IMR-90 (cell line): Measurements from ENCODE around the gene TIMM50. TPM values are rescaled to one million over a fixed set of nuclear protein-coding genes. Genes with fewer than 3 reads are reported as not detected.

Experiments
- ATAC-seq: fragments of 200-7000 bp; cut with Tn5 transposase; 2 replicates; pipeline ENCODE4 v1.9.1; 2020; ENCODE audit warnings: low read depth, mild to moderate bottlenecking, moderate library complexity
- BruUV-seq: library from RNA; stranded (reverse); fragments of 400-500 nt; replicated peaks from 2 replicates; lab custom pipeline; 2021; lab: Mats Ljungman, UMichigan
- CTCF ChIA-PET: fragments of 300-600 bp; formaldehyde crosslinking; extraction: SDS; loops from one replicate; lab custom pipeline; 2021; ENCODE audit warnings: antibody characterized with exemption; lab: Yijun Ruan, JAX
- POLR2A ChIA-PET: fragments of 300-600 bp; sonication (Branson Sonifier 250); formaldehyde crosslinking; loops from one replicate; lab custom pipeline; 2022; ENCODE audit warnings: antibody characterized with exemption; ENCODE audit not compliant: unreplicated experiment; lab: Charles Lee
- DNase-seq: peaks from one replicate; pipeline ENCODE4 v3.0.0; 2013
- H2AFZ ChIP-seq: replicated peaks from 2 replicates; pipeline ENCODE3; 2013; ENCODE audit warnings: low read length, mild to moderate bottlenecking; ENCODE audit not compliant: poor library complexity
- H2AK5ac ChIP-seq: 2 replicates; pipeline ENCODE4 v1.6.1; 2013; ENCODE audit warnings: low read depth, low read length, inconsistent platforms
- H2AK9ac ChIP-seq: replicated peaks from 2 replicates; pipeline ENCODE3; 2013; ENCODE audit warnings: mild to moderate bottlenecking, low read depth, low read length, moderate library complexity; ENCODE audit not compliant: poor library complexity
- H2BK120ac ChIP-seq: 2 replicates; pipeline ENCODE4 v1.6.1; 2013; ENCODE audit warnings: low read depth, low read length, inconsistent platforms
- H2BK15ac ChIP-seq: 3 replicates; pipeline ENCODE4 v1.6.1; 2013; ENCODE audit warnings: low read depth, low read length, inconsistent platforms
- H2BK20ac ChIP-seq: 2 replicates; pipeline ENCODE4 v1.6.1; 2013; ENCODE audit warnings: low read depth, mild to moderate bottlenecking, inconsistent platforms, low read length, moderate library complexity
- H2BK5ac ChIP-seq: 2 replicates; pipeline ENCODE4 v1.6.1; 2013; ENCODE audit warnings: mild to moderate bottlenecking, low read depth, low read length, inconsistent platforms; ENCODE audit not compliant: poor library complexity, severe bottlenecking
- H3K14ac ChIP-seq: replicated peaks from 2 replicates; pipeline ENCODE4 v1.6.1; 2013; ENCODE audit warnings: low read depth, low read length, inconsistent platforms
- H3K18ac ChIP-seq: 2 replicates; pipeline ENCODE4 v1.6.1; 2013; ENCODE audit warnings: low read depth, low read length, control low read depth
- H3K23ac ChIP-seq: 2 replicates; pipeline ENCODE4 v1.6.1; 2013; ENCODE audit warnings: low read depth, low read length, inconsistent platforms
- H3K27ac ChIP-seq: 2 replicates; pipeline ENCODE4 v1.5.1; 2013; ENCODE audit warnings: mild to moderate bottlenecking, control low read depth, low read length; ENCODE audit not compliant: insufficient read depth
- H3K27me3 ChIP-seq: 2 replicates; pipeline ENCODE4 v1.6.1; 2013; ENCODE audit warnings: low read length; ENCODE audit not compliant: control insufficient read depth, insufficient read depth
- H3K36me3 ChIP-seq: 2 replicates; pipeline ENCODE4 v1.6.1; 2013; ENCODE audit warnings: low read length, mixed read lengths; ENCODE audit not compliant: control insufficient read depth, insufficient read depth
- H3K4ac ChIP-seq: 2 replicates; pipeline ENCODE4 v1.6.1; 2013; ENCODE audit warnings: low read depth, low read length, inconsistent platforms
- H3K4me1 ChIP-seq: 2 replicates; pipeline ENCODE4 v1.6.1; 2013; ENCODE audit warnings: low read length, mixed read lengths; ENCODE audit not compliant: control insufficient read depth, insufficient read depth
- H3K4me2 ChIP-seq: 2 replicates; pipeline ENCODE4 v1.6.1; 2013; ENCODE audit warnings: low read depth, mild to moderate bottlenecking, control low read depth, low read length, moderate library complexity
- H3K4me3 ChIP-seq: 2 replicates; pipeline ENCODE4 v1.5.1; 2013; ENCODE audit warnings: low read depth, mild to moderate bottlenecking, control low read depth, low read length, moderate library complexity; ENCODE audit not compliant: insufficient read depth
- H3K56ac ChIP-seq: 2 replicates; pipeline ENCODE4 v1.6.1; 2013; ENCODE audit warnings: low read length, inconsistent platforms; ENCODE audit not compliant: insufficient read depth; ENCODE audit errors: extremely low read depth
- H3K79me1 ChIP-seq, 2 experiments: 2 replicates each; pipeline ENCODE4 v1.6.1; 2013; ENCODE audit warnings: low read length in 2 of 2, inconsistent platforms in 1 of 2, low read depth in 1 of 2
- H3K9ac ChIP-seq: 2 replicates; pipeline ENCODE4 v1.6.1; 2013; ENCODE audit warnings: low read depth, low read length, control low read depth
- H3K9me1 ChIP-seq: 2 replicates; pipeline ENCODE4 v1.6.1; 2013; ENCODE audit warnings: low read length, inconsistent platforms; ENCODE audit not compliant: insufficient read depth
- H3K9me3 ChIP-seq: 2 replicates; pipeline ENCODE4 v1.6.1; 2013; ENCODE audit warnings: low read length; ENCODE audit not compliant: control insufficient read depth, insufficient read depth
- H4K20me1 ChIP-seq: 2 replicates; pipeline ENCODE4 v1.6.1; 2013; ENCODE audit warnings: low read length, inconsistent platforms; ENCODE audit not compliant: insufficient read depth
- H4K5ac ChIP-seq: 2 replicates; pipeline ENCODE4 v1.6.1; 2013; ENCODE audit warnings: mild to moderate bottlenecking, low read depth, low read length, control low read depth
- H4K8ac ChIP-seq, 2 experiments: 2 replicates each; pipeline ENCODE4 v1.6.1; 2013; ENCODE audit warnings: low read depth in 2 of 2, low read length in 2 of 2, control low read depth in 1 of 2, inconsistent platforms in 1 of 2
- H4K91ac ChIP-seq: 2 replicates; pipeline ENCODE4 v1.6.1; 2013; ENCODE audit warnings: low read depth, low read length, inconsistent platforms; ENCODE audit not compliant: insufficient read depth
- BHLHE40 ChIP-seq: fragments of 150-350 bp; IDR thresholded peaks from 2 replicates; pipeline ENCODE4 v1.6.1; 2016; ENCODE audit warnings: mild to moderate bottlenecking, low read depth, low read length
- CEBPB ChIP-seq: IDR thresholded peaks from 2 replicates; pipeline ENCODE4 v1.6.1; 2012; ENCODE audit warnings: low read depth, low read length, improper control_type of control experiment
- CHD1 ChIP-seq: IDR thresholded peaks from 2 replicates; pipeline ENCODE4 v1.6.1; 2012; ENCODE audit warnings: low read depth, low read length, improper control_type of control experiment
- FOS ChIP-seq: fragments of 150-350 bp; IDR thresholded peaks from 2 replicates; pipeline ENCODE4 v1.6.1; 2016; ENCODE audit warnings: low read depth, low read length
- MAFK ChIP-seq: IDR thresholded peaks from 2 replicates; pipeline ENCODE4 v1.6.1; 2012; ENCODE audit warnings: low read depth, low read length, improper control_type of control experiment
- MAZ ChIP-seq: IDR thresholded peaks from 2 replicates; pipeline ENCODE4 v1.6.1; 2012; ENCODE audit warnings: low read depth, mild to moderate bottlenecking, low read length, improper control_type of control experiment, moderate library complexity, borderline replicate concordance
- MXI1 ChIP-seq: IDR thresholded peaks from 2 replicates; pipeline ENCODE4 v1.6.1; 2012; ENCODE audit warnings: low read depth, mild to moderate bottlenecking, low read length, moderate library complexity, borderline replicate concordance
- NFE2L2 ChIP-seq: fragments of 150-350 bp; IDR thresholded peaks from 2 replicates; pipeline ENCODE4 v1.6.1; 2016; ENCODE audit warnings: low read depth, mild to moderate bottlenecking, low read length
- POLR2A ChIP-seq: IDR thresholded peaks from 2 replicates; pipeline ENCODE4 v1.6.1; 2012; ENCODE audit warnings: mild to moderate bottlenecking, low read depth, low read length
- RAD21 ChIP-seq: IDR thresholded peaks from 2 replicates; pipeline ENCODE4 v1.6.1; 2012; ENCODE audit warnings: low read length, improper control_type of control experiment
- RCOR1 ChIP-seq: IDR thresholded peaks from 2 replicates; pipeline ENCODE4 v1.6.1; 2012; ENCODE audit warnings: mild to moderate bottlenecking, low read length, improper control_type of control experiment; ENCODE audit not compliant: insufficient replicate concordance
- RFX5 ChIP-seq: IDR thresholded peaks from 2 replicates; pipeline ENCODE4 v1.8.0; 2012; ENCODE audit warnings: low read depth, mild to moderate bottlenecking, low read length, moderate library complexity
- SMC3 ChIP-seq: fragments of 150-350 bp; IDR thresholded peaks from 2 replicates; pipeline ENCODE4 v1.6.1; 2016; ENCODE audit warnings: low read depth, mild to moderate bottlenecking, antibody characterized with exemption, low read length, moderate library complexity
- WGBS, 2 experiments: methylation state at CpG; one replicate each; pipeline versions ENCODE4 v1.1.5 to v1.1.7; 2013; ENCODE audit warnings: missing lambda C conversion rate in 2 of 2; ENCODE audit not compliant: insufficient read length in 1 of 2; ENCODE audit errors: extremely low coverage in 2 of 2; 5-methylcytosine and 5-hydroxymethylcytosine counted together
- dilution Hi-C: fragments of 300-500 bp; cut with HindIII; formaldehyde crosslinking; loops from one replicate; pipeline ENCODE4 v1.14.3; 2018; ENCODE audit warnings: low sequenced_read_pairs; ENCODE audit not compliant: unreplicated experiment
- in situ Hi-C: fragments of 300-500 bp; cut with MboI; formaldehyde crosslinking; loops from 3 replicates; pipeline ENCODE4 v1.14.3; 2019; ENCODE audit warnings: low sequenced_read_pairs, inconsistent platforms, mixed read lengths
- intact Hi-C: fragments of 100-400 bp; cut with micrococcal nuclease; formaldehyde crosslinking; loops from 2 replicates; pipeline ENCODE4 v1.10.0; 2022
- polyA plus RNA-seq, 3 experiments: library from polyadenylated mRNA; depleted of rRNA; stranded (reverse); fragments of >200 nt; gene quantifications; 2 replicates each; pipeline ENCODE4 v1.2.3, GENCODE V29; 2012; ENCODE audit warnings: low replicate concordance in 1 of 3
- total RNA-seq: library from RNA; depleted of rRNA; stranded (reverse); fragments of >200 nt; gene quantifications from 2 replicates; pipeline ENCODE4 v1.2.3, GENCODE V29; 2012
- TF ChIP-seq, protein P1 (sequence below): fragments of 150-350 bp; IDR thresholded peaks from 2 replicates; pipeline ENCODE4 v1.6.1; 2016; ENCODE audit warnings: low read depth, mild to moderate bottlenecking, low read length, moderate library complexity, borderline replicate concordance
- TF ChIP-seq, protein P2 (sequence below): fragments of 150-350 bp; IDR thresholded peaks from 2 replicates; pipeline ENCODE4 v1.6.1; 2017; ENCODE audit warnings: mild to moderate bottlenecking, antibody characterized with exemption, low read length, low read depth
- TF ChIP-seq, protein P3 (sequence below): conservative IDR thresholded peaks from 2 replicates; pipeline ENCODE4 v1.5.1; 2012; ENCODE audit warnings: mild to moderate bottlenecking, low read depth, low read length, improper control_type of control experiment

The TIMM50 gene
- total and polyA plus RNA-seq, 2 of the 4 experiments (the other 2 are of a cell fraction) = 52.0 to 76.8 TPM

DNA sequence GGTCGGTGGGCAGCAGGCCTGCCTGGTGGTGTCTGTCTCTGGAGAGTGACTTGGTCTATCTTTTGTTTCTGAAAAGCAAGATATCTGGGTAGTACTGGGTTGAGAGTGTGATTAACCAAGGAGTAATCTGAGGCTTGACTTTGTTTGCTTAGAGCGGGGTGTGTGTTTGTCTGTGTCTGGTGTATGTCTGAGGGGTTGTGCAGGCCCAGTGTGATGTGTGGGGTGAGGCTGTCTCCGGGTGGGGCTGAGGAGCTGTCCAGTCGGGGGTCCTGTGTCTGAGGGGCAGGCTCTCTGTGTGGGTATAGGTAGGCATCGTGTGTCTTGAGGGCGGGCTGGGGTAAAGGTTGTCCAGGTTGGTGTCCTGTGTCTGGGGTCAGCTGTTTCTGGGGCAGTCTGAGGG lies 11.1 kb upstream of the TIMM50 start:
- no peak overlapping the region for H4K5ac ChIP-seq
- no peak overlapping the region for H3K23ac ChIP-seq
- no peak overlapping the region for H2AFZ ChIP-seq
- H3K56ac ChIP-seq = no peak overlapping the region
- in situ Hi-C loops = no loop called here
- no peaks in the 10 kb centered on the region for H3K27me3 ChIP-seq
- ChIA-PET POLR2A (no interaction called here), CTCF (no interaction called here)
- H4K8ac ChIP-seq = no peak overlapping the region
- H2BK5ac ChIP-seq = no peak overlapping the region
- no peak overlapping the region for H2BK120ac ChIP-seq
- intact Hi-C loops = no loop called here
- peaks cover 15 to 23% of the 10 kb centered on the region in 2 experiments; a peak in 3 of 4 replicates for H3K79me1 ChIP-seq
- no peak for DNase-seq
- H2BK20ac ChIP-seq = no peak overlapping the region
- no peak overlapping the region for H3K18ac ChIP-seq
- dilution Hi-C loops = no loop called here
- H4K91ac ChIP-seq = no peak overlapping the region
- no peaks in the 10 kb centered on the region for H3K4me1 ChIP-seq
- ATAC-seq = no peak
- H4K20me1 ChIP-seq = peaks cover 22% of the 10 kb centered on the region
- 100% methylated on average over 1 of the region's 6 CpGs; no CpG with 5 or more reads in 1 of the 2 experiments for WGBS, 2 experiments
- no peak overlapping the region for H3K4me3 ChIP-seq
- BruUV-seq = no TSS peak
- H3K4me2 ChIP-seq = no peak overlapping the region
- no peak overlapping the region for H2AK9ac ChIP-seq
- no peak overlapping the region for H3K27ac ChIP-seq
- no peak overlapping the region for H2AK5ac ChIP-seq
- no peaks in the 10 kb centered on the region for H3K9me3 ChIP-seq
- no peak overlapping the region for H3K4ac ChIP-seq
- H3K36me3 ChIP-seq = peaks cover 93% of the 10 kb centered on the region
- no peak overlapping the region for H3K14ac ChIP-seq
- H2BK15ac ChIP-seq = no peak overlapping the region
- H3K9me1 ChIP-seq = peaks cover 2% of the 10 kb centered on the region; the same call in 1 of the 2 replicates
- no peak overlapping the region for H3K9ac ChIP-seq
- TF ChIP-seq SMC3 (no peak), RAD21 (no peak), POLR2A (no peak), MXI1 (no peak), FOS (no peak), NFE2L2 (no peak), CHD1 (no peak), BHLHE40 (no peak), RCOR1 (no peak), CEBPB (no peak), MAFK (no peak), MAZ (no peak), RFX5 (no peak)
- TF ChIP-seq, protein P1, sequence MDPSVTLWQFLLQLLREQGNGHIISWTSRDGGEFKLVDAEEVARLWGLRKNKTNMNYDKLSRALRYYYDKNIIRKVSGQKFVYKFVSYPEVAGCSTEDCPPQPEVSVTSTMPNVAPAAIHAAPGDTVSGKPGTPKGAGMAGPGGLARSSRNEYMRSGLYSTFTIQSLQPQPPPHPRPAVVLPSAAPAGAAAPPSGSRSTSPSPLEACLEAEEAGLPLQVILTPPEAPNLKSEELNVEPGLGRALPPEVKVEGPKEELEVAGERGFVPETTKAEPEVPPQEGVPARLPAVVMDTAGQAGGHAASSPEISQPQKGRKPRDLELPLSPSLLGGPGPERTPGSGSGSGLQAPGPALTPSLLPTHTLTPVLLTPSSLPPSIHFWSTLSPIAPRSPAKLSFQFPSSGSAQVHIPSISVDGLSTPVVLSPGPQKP = no peak
- TF ChIP-seq, protein P2, sequence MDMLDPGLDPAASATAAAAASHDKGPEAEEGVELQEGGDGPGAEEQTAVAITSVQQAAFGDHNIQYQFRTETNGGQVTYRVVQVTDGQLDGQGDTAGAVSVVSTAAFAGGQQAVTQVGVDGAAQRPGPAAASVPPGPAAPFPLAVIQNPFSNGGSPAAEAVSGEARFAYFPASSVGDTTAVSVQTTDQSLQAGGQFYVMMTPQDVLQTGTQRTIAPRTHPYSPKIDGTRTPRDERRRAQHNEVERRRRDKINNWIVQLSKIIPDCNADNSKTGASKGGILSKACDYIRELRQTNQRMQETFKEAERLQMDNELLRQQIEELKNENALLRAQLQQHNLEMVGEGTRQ = no peak
- TF ChIP-seq, protein P3, sequence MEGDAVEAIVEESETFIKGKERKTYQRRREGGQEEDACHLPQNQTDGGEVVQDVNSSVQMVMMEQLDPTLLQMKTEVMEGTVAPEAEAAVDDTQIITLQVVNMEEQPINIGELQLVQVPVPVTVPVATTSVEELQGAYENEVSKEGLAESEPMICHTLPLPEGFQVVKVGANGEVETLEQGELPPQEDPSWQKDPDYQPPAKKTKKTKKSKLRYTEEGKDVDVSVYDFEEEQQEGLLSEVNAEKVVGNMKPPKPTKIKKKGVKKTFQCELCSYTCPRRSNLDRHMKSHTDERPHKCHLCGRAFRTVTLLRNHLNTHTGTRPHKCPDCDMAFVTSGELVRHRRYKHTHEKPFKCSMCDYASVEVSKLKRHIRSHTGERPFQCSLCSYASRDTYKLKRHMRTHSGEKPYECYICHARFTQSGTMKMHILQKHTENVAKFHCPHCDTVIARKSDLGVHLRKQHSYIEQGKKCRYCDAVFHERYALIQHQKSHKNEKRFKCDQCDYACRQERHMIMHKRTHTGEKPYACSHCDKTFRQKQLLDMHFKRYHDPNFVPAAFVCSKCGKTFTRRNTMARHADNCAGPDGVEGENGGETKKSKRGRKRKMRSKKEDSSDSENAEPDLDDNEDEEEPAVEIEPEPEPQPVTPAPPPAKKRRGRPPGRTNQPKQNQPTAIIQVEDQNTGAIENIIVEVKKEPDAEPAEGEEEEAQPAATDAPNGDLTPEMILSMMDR = no peak
